GM18909 (cell line): ENCODE measurements around the gene FAM53B.

Source experiments
- ATAC-seq: cut with Tn5 transposase; IDR thresholded peaks from one replicate; pipeline ENCODE4 v1.9.1; 2021; ENCODE audit warnings: mild to moderate bottlenecking; ENCODE audit not compliant: unreplicated experiment, poor library complexity

Gene FAM53B

DNA sequence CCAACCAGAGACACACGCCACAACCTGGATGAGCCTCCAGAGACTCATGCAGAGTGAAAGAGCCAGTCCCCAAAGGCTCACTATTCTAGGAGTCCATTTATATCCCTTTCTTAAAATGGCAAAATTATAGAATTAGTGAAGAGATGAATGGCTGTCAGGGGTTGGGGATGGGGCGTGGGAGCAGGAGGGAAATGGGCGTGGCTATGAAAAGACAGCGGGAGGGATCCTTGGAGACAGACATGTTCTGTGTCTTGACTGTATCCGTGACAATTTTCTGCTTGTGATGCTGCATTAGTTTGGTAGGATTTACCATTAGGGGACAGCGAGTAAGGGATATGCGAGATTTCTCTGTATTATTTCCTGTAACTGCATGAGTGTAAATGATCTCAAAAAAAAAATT is 33.0 kb downstream of the FAM53B start:
- no peak for ATAC-seq

DNA sequence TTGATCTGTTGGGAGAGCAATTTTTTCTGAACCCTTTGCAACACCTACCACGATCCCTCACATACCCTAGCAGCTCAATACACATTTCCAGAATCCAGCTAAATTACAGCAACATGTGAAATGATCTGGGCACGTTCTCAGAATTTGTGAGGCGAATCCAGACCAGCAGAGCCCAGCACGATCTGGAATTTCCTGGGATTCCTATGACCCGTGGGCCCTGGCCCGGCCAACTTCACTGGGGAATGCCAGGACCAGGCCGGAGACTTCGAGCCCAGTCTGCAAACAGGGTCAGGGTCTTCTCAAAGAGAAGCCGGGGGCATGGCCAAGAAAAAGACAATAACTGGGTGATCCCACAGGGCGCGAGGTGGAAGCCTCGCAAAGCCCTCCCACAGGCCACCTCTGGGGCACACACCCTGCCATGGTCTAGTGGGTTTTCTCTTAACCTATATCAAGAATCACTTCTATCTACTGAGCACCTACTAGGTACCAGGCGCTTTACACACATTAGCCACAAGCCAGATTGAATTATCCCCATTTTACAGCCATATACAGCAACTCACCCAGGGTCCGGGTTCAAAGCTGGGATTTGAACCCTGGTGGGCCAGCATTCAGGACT is 33.8 kb downstream of the FAM53B start:
- ATAC-seq = no peak

DNA sequence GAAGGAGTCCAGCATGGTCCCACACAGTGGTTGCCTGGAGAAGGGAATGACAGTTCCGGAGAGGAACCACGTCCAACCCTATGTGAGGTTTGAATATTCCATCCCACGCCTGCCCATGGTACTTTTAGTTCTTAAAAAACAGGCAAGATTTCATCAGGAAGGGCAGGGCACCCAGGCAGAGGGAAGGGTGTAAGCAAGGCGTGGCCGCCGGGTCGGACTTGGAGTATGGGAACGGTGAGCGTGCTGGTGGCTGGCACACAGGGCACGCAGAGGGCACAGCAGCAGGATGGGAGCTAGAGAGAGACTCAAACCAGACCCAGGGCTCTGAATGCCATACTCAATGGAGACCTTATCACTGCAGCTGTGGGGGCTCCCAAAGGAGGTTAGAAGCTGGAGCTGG is 34.3 kb downstream of the FAM53B start:
- ATAC-seq = no peak

DNA sequence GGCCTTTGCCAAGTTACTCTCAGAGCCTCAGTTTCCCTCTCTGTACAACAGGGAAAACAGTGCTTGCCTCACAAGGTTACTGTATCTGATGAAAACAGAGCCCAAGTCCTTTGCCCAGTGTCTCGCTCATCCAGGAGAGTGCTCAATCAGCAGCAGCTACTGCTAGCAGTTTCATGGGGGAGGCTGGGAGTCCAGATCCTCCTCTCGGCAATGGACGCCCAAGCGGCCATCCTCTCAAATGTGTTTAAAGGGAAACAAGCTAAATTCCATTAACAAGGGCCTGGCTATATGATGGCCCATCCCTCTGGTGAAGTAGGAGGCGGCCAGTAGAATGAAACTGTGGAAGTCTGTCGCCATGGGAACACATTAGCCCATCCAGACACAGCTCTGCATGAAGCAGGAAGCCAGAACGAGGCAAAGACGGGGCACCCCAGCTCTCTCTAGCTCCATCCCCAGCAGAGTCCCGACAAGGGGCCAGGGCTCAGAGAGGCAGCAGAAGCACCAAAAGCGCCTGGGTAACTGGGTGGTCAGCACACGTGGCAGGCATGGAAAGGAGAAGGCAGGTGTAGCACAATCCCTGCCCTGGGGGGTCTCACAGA is 35.2 kb downstream of the FAM53B start:
- ATAC-seq = no peak

DNA sequence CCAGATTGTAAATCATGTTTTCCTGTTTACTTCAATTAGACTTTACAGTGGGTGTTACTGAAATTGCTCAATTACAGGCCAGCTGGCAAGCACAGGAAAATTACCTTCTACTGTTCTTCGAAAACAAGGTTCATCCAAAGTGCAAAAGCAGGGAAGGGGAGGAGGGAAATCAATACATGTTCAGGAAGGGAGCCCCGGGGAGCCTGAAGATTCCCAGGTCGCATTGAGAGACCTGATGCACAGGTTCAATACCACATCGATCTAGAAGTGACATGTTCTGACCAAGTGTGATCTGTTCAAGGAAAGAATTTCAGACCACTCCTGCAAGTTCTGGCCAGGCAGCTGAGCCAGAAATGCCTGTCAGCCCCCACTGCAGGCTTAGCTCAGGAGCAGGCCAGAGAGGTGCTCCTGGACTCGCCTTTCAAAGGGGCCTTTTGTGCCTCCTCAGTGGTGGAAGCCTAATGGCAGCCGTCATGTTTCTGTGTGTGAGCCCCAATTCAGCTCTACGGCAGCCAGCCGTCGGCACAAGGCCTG is 35.9 kb downstream of the FAM53B start:
- no peak for ATAC-seq

DNA sequence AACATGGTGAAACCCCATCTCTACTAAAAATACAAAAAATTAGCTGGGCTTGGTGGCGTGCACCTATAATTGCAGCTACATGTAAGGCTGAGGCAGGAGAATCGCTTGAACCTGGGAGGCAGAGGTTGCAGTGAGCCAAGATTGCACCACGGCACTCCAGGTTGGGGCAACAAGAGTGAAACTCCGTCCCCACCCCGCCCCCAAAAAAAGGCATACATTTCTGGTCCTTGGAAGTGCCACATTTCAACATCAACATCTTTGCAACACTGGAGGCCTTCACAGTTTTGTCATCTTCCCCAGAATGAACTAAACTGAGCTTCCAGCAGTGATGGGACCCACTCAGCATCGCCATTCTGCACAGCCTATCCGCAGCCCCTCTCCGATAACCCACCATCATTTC is 36.6 kb downstream of the FAM53B start:
- no peak for ATAC-seq

DNA sequence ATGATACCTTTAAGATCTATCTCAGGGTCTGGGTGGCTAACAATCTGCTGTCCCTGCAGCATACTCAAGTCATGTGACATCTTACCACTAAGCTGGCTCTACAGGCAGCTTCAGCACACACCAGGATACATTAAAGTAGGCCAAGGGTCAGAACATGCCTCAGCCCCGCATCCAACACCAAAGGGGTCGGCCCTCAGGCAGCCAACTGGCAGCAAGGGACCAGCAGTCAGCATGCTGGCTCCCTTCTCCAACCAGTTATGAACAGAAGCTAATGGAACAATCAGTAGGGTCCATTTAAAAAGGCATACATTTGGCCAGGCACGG is 37.1 kb downstream of the FAM53B start:
- no peak for ATAC-seq

DNA sequence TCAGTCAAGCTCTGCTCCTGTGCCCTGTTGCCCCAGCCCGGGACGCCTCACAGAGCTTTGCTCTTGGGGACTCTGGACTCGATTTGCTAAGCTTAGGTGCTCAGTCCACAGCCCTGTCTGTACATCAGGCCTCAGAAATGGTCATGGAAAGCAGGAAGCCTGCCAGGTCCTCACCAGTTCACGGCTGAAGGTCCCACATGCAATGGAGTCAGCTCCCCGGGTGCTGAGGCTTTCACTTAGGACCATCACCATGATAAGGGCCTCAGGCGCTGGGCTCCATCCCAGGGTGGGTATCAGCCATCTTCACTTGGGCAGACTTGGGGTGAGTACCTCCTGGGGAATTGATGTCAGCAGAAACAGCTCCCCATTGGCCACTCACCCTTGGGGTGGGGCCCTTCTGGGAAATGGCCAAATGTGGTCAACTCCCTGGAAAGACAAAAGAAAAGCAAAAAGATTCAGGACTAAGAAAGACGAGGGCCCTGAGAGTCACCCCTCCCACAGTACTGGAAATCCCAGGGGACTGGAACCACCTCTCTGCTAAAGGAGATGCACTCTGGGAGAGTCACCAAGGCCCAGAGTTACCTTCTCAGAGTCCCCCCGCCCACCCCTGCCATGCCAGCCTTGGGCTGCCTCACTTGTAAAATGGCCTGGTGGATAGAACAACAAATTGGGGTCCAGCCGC is 37.6 kb downstream of the FAM53B start:
- no peak for ATAC-seq

DNA sequence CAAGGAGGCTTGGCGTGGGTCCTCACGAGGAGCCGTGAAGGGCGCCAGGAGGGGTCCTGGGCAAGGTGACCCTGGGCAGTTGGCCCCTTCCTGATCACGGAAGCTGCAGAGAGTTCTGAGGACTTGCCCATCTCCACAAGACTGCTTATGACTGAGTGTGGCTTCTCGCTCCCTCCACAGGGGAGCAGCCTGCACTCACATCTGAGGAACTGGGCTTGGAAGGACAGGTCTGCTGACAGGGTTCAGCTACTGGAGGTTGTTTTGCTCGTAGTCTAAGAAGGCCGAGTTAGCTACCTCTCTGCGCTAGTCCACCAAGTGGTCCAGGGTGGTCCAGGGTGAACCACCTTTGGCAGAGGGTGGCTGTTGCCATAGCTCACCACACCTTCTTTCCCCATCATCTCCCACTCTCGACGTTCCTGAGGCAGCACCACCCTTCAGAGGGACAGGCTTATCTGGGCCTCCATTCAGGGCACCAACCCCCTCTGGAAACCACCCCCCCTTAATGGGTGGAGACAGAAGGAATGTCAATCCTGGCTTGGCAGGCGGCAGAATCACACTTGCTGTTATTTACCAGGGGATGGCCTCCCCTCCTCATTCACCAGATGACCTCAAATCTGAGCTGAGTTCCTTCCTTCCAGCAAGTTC is 38.2 kb downstream of the FAM53B start:
- no peak for ATAC-seq

DNA sequence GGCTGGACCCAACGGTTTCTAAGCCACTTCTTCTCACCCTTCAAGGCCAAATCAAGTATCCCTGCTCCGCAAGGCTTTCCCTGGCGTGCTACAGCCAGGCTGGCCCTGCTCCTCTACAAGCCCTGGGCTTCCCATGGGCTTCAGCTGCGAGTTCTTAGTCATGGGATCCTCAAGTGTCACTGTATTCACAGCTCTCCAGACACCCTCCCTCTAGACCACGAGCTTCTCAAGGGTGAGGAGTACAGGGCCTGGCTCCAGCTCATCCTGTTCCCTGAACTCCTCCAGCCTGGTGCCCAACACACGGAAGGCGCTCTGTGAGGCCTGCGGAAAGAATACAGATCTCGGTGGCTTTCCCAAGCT is 38.8 kb downstream of the FAM53B start:
- no peak for ATAC-seq

DNA sequence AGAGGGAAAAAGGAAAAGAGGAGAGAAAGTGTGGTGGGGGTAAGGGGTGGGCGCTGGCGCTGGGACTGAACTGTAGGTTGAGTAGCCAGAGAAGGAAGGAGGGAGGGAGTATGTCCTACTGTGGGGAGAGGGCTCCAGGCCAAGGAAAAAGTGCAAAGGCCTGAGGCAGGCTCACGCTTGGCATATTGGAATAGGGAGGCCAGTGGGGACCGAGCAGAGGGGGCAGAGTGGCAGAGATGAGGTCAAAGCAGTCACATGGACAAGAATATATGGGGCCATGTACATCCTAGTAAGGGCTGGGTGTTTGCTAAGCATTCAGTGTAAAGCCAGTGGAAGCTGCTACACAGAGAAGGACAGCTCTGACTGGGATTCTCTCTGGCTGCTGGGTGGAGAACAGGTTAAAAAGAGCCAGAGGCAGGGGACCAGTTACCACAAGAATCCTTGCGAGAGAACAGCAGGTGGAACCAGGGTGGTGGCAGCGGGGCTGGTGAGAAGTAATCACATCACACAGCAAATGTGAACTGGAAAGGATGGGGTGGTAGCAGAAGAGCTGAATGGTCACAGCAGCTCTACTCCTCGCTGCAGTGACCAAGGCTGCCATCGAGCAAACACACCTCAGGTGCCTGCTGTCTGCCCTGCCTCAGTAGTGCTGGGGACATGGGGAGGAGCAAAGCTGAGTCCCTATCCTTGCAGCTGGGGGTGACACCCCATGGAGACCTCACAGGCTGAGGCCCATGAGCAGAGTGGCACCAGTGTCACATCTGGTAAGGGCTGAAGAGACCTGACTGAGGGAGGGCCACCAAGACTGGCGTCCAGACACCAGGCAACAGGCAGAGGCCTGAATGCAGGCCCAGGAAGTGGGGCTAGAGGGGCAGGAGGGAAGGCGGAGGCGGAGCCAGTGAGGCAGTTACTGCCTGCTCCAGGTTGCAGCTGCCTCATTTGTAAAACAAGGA is 39.5 kb downstream of the FAM53B start:
- ATAC-seq = no peak

DNA sequence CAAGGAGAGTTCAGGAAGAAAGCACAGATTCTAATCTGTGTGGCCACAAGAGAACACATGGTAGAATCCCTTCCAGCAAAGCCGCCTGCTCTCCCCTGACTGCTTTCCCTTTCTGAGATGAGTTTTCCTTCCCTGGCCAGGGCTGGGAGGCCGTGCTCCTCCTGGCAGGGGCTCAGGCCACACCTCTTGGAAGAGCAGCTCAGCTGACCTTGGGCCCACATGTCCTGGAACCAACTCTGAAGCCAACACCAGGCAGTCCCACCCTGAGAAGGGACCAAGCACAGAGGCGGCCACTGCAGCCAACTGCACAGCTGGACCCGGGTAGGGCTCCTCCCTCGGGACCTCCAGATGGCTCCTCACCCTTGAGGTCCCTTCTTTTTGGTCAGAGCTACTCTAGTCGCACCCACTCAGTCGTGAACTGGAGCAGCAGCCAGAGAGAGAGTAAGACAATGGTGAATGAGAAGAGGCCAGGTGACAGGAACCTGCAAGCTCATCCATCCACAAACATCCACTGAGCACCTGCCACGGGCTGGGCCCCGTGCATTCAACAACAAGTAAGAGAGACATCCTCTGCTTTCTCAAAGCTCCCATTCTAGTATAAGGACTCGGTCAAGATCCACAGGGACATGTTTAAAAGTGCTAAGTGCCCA is 40.3 kb downstream of the FAM53B start:
- no peak for ATAC-seq

DNA sequence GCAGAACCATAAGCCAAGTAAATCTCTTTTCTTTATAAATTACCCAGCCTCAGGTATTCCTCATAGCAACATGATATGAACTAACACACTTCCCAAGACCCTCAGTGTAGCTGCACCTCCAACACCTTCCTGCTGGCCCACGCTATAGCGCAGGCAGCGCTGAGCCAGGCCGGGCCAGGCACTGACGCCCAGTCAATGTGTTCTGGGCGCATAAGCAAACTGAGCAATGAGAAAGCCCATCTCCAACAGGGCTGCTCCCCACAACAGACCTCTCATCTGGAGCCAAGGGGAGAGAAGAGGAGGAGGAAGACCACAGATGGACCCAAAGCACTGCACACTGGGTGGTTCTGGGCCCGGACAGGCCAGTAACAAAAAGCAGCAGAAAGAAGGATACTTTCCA is 40.8 kb downstream of the FAM53B start:
- ATAC-seq = no peak

DNA sequence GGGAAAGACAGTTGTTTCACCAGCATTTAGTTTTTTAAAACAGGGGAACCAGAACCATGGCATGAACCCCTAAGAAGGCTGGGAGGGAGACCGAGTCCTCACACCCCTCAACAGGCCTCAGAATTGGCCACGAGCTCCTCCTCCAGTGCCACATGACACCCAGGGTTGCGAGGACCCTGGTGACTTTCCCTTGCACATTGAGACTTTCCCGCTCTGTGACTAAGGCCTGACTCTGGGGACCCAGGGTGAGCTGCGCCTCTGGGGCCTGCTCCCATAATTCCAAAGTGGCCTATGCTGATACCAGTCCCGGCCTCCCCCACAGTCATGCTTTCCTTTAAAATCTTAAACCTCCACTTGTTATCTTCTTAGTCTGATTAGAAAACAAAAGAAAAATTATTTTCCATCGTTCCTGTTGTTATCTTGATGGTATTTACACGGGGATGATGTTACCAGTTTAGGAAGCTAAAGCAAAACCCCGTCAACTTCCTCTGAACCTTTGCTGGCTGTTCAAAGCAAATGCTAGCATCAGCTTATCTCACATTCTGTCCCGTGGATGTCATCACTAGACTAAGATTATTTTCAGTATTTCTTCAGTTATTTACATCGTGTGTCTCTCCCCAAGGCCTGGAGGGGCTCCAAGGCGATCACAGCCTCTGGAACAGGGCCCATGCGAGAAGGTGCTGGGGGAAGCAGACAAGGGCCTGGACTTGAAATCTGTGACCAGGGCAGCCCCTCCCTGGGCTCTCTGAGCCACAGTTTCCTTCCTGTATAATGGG is 42.1 kb downstream of the FAM53B start:
- no peak for ATAC-seq

DNA sequence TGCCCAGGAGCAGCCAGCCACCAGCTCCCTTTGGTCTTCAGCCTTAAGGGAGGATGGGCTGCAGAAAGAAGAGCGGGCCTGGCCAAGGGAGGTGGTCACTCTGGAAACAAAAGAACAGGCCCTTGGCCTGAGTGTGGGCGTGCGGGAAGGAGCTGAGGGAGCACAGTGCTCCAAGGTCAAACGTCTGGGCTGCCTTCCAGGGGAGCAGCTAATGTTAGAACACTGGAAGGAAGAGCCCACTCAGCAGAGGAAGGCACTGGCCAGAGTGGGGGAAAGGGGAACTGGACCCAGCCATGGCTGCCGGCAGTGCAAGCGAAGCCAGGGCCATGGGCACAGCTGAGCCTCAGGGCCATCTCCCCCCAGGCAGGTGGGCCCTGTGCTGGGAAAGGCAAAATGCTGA is 42.7 kb downstream of the FAM53B start:
- no peak for ATAC-seq

DNA sequence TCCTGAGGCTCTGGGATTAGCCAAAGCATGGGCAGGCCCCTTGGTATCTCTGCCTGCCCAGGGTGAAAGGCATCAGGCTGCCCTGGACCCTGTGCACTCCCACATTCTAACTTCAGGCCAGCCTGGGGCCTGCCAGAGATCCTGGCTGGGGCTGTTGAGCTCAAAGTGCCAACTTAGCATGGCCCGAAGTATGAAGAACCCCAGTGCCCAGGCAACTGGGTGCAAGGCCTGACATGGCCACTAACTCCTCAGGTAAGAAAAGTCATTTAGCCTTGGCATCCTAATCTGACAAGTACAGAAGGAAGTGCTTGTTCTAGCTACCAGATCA is 43.2 kb downstream of the FAM53B start:
- ATAC-seq = no peak

DNA sequence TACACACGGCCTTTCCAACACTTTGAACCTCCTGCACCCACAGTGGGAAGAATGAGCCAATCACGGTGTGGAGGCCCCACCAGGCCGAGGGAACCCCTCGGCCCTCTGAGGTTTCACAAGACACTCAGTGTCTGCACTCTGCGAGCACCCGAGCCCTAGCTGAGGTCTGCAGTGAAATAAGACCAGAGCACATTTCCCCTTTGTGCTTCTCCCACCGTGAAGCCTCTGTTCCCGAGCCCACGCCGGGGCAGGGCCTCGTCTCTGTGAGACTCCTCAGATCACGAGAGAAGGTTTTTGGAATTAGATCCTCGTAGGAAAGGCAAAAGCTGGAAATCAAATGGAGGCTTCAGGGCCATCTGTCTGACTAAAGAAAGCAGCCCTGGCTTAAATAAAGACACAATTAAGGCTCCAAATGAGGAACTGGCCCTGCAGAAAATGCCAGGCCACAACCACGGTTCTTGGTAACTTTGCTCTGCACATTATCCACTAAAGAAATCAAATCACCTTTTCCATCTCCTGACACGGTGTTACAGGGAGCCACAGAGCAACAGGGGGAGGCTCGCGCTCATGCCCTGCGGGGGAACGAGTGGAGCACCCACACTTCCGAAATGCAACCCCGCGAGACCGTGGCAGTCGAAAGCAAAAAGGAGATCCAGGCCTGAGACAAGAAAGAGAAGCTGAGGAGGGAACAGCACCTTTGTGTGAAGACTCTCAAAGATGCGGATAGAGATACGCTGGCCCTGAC is 43.7 kb downstream of the FAM53B start:
- no peak for ATAC-seq

DNA sequence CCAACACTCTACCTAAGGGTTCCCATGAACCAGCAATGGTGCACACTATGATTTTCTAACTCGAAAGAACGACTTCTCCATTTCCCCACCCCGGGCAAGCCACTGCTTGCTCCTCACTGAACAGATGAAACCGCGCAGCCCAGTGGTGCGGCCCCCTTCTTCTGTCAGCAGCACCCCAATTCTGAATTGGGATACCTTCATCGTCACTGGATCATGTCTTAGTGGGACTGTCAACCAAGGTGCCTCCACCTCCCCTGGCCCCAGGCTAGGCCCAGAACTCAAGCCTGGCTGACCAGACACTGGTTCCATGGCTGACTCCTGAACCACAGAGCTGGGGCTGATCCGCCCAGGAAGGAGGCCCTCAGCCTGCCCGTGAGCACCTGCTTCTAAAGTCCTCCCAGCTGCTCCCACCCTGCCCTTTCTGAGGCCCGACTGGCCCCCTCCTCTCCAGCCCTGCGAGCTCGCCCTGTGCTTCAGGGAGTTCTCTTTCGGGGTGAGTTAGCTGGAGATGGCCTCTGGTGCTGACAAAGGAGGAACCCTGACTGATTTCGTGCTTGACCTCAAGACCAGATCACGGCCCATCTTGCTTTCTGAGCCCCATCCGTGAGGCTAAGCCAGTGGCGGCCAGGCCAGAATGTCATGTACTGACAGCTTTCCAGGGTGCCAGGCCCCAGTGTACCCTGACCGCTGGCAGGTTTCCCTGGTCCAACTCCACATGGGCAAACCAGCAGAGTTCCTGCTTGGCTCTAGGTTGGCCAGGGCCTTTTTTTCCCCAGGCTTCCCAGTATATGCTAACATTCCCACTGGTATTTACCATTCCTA is 44.5 kb downstream of the FAM53B start:
- ATAC-seq = no peak
